NB4 (cell line): ENCODE results near the gene SLC43A2.

Experiments used
- POLR2A ChIP-seq: IDR thresholded peaks from 2 replicates; pipeline ENCODE4 v1.6.1; 2011; ENCODE audit warnings: mild to moderate bottlenecking; ENCODE audit not compliant: insufficient read length; ENCODE audit errors: extremely low read depth
- TF ChIP-seq, protein P1 (sequence below): IDR thresholded peaks from one replicate; pipeline ENCODE4 v1.5.1; 2012; ENCODE audit warnings: low read depth, low read length
- TF ChIP-seq, protein P2 (sequence below): IDR thresholded peaks from 2 replicates; pipeline ENCODE4 v1.6.1; 2011; ENCODE audit warnings: low read depth, low read length

DNA sequence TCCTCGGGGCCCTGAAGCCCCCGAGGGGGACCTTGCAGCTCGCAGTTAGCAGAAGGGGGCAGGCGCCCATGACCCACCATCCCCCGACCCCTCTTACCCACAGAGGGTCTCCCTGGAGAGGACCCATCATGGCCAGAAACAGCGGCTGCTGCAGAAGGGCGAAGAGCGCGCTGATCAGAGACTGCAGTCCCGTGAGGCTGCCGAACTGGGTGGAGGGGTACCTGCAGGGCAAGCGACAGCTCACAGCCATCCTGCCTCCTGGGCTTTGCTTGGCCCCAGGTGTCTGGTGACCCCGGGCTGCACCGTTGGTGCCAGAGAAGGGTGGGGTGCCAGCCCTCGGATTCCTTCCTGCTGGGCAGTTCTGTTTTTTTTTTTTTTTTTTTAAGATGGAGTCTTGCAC lies 52.1 kb downstream of the SLC43A2 start:
- TF ChIP-seq, protein P1, sequence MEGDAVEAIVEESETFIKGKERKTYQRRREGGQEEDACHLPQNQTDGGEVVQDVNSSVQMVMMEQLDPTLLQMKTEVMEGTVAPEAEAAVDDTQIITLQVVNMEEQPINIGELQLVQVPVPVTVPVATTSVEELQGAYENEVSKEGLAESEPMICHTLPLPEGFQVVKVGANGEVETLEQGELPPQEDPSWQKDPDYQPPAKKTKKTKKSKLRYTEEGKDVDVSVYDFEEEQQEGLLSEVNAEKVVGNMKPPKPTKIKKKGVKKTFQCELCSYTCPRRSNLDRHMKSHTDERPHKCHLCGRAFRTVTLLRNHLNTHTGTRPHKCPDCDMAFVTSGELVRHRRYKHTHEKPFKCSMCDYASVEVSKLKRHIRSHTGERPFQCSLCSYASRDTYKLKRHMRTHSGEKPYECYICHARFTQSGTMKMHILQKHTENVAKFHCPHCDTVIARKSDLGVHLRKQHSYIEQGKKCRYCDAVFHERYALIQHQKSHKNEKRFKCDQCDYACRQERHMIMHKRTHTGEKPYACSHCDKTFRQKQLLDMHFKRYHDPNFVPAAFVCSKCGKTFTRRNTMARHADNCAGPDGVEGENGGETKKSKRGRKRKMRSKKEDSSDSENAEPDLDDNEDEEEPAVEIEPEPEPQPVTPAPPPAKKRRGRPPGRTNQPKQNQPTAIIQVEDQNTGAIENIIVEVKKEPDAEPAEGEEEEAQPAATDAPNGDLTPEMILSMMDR, result no peak
- TF ChIP-seq, protein P2, sequence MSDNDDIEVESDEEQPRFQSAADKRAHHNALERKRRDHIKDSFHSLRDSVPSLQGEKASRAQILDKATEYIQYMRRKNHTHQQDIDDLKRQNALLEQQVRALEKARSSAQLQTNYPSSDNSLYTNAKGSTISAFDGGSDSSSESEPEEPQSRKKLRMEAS, result no peak
- TF ChIP-seq POLR2A, result no peak
